GM12892 (cell line): ENCODE data around the gene ALG8.

Experiments used
- POLR2A ChIP-seq: IDR thresholded peaks from 2 replicates; pipeline ENCODE4 v1.6.1; 2011; ENCODE audit warnings: low read depth, low read length, control low read depth
- POLR2AphosphoS5 ChIP-seq: IDR thresholded peaks from 2 replicates; pipeline ENCODE4 v1.6.1; 2011; ENCODE audit warnings: low read depth, low read length, control low read depth
- TAF1 ChIP-seq: IDR thresholded peaks from 2 replicates; pipeline ENCODE4 v1.6.1; 2011; ENCODE audit warnings: low read depth, mild to moderate bottlenecking, control low read depth, low read length, borderline replicate concordance

GRCh38 chr11:78111298-78111697 lies 28.1 kb downstream of the ALG8 start:
- TF ChIP-seq POLR2AphosphoS5 (no peak), POLR2A (no peak), TAF1 (no peak)
